Psoas muscle (tissue), 8 donors: ENCODE results near the gene NSD2. TPM values are rescaled to one million over a fixed set of nuclear protein-coding genes. Genes with fewer than 3 reads are reported as not detected.

Source experiments
- ATAC-seq, 4 donors: fragments of 200-7000 bp; cut with Tn5 transposase; one replicate each; pipeline ENCODE4 v1.9.1; 2020; ENCODE audit warnings: moderate library complexity in 3 of 4, mild to moderate bottlenecking in 2 of 4
- DNase-seq, 2 donors: peaks; one replicate each; pipeline ENCODE4 v3.0.0-alpha.2; 2020
- H3K27ac ChIP-seq: fragments of 200-600 bp; one replicate; pipeline ENCODE4 v1.8.0; 2022
- H3K27me3 ChIP-seq, 3 donors: fragments of 200-600 bp in 1 of 3; one replicate each; pipeline versions ENCODE4 v1.6.1 to v1.8.0; 2013 to 2022; ENCODE audit warnings: low read length in 2 of 3, mild to moderate bottlenecking in 2 of 3, moderate library complexity in 1 of 3; ENCODE audit not compliant: insufficient read depth in 3 of 3
- H3K36me3 ChIP-seq, 2 donors: fragments of 200-600 bp in 1 of 2; one replicate each; pipeline versions ENCODE4 v1.6.1 to v1.8.0; 2013 to 2022; ENCODE audit warnings: low read depth in 1 of 2, mild to moderate bottlenecking in 1 of 2, moderate library complexity in 1 of 2; ENCODE audit not compliant: insufficient read depth in 1 of 2
- H3K4me1 ChIP-seq: fragments of 200-600 bp; one replicate; pipeline ENCODE4 v1.8.0; 2022
- H3K4me3 ChIP-seq: fragments of 200-600 bp; one replicate; pipeline ENCODE4 v1.8.0; 2022; ENCODE audit warnings: mild to moderate bottlenecking
- H3K9me3 ChIP-seq: fragments of 200-600 bp; one replicate; pipeline ENCODE4 v1.8.0; 2022
- WGBS, 3 donors: extraction: QIAGEN DNeasy Blood & Tissue Kit; methylation state at CpG; one replicate each; pipeline versions ENCODE4 v1.1.6 to v1.1.7; 2013; 5-methylcytosine and 5-hydroxymethylcytosine counted together
- intact Hi-C, 2 donors: fragments of 100-400 bp; cut with DNase I; formaldehyde crosslinking; loops; one replicate each; pipeline versions ENCODE4 v1.11.0 to v1.14.2; 2022
- polyA plus RNA-seq, 3 donors: library from polyadenylated mRNA; stranded (reverse); fragments of 200-250 nt; gene quantifications; one replicate each; pipeline ENCODE4 v1.2.3, GENCODE V29; 2013
- total RNA-seq, 4 donors: library from RNA; stranded (reverse); fragmentation: NEBNext Ultra II Directional in 2 of 4; extraction: Animal tissue kit (Norgen Biotek cat#: 25700) in 2 of 4; gene quantifications; one replicate each; pipeline versions ENCODE4 v1.2.1 to v1.2.4, GENCODE V29; 2021 to 2023
- TF ChIP-seq, protein P1 (sequence below): fragments of 200-600 bp; IDR thresholded peaks from one replicate; pipeline ENCODE4 v1.8.0; 2022; ENCODE audit warnings: antibody characterized with exemption
- donor health status: healthy with polysubstance abuse.
- donor health status: DM: no; HTN: no; CAD: no; lungs with moderate emphysema.
- donor health status: Bipolar disorder and iron deficiency.
- donor health status: healthy.
- donor health status: DM: yes; HTN: yes; CAD: no.
- donor health status: DM: no; HTN: no; CAD: no.
- donor health status: DM: no; HTN: no; CAD: no.
- donor health status: DM: yes; HTN: yes; CAD: no.

The NSD2 gene
- total and polyA plus RNA-seq, 7 donors: 5.6 to 36.0 (median 21.2) TPM

DNA sequence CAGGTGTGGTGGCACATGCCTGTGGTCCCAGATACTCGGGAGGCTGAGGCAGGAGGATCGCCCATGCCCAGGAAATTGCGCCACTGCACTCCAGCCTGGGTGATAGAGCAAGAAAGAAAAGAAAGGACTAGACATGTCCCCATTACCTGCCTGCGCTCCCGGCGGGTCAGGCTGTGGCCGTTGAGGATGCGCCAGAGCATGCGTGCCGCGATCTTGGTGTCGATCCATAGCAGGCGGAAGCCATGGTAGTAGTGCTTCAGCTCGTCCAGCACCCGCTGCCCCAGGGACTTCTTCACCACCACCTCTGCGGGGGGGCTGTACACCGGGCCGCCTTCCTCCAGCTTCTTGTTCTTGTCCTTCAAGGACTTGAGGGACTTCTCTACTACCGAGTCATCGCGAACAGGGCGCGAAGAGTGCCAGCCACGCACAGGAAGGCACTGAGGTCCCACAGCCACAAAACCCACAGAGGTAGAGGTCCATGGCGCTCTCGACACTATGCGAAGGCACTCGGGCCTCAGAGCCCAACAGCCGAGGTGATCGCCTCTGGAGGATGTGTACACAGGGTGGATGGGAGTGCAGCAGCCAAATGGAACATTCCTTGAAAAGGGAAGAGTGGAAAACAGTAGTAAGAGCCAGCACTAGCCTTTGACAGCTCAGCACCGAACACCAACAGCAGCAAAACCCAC, 29.8 kb upstream of the NSD2 start:
- intact Hi-C loops: no loop called here
- Histone ChIP-seq H3K4me3 (no peak overlapping the region), H3K36me3 (peaks cover 5 to 81% of the 10 kb centered on the region in 2 donors), H3K4me1 (peaks cover 7% of the 10 kb centered on the region), H3K27ac (no peak overlapping the region), H3K9me3 (no peaks in the 10 kb centered on the region), H3K27me3 (no peaks in the 10 kb centered on the region)
- ATAC-seq (no peak), DNase-seq (no peak)
- TF ChIP-seq, protein P1, sequence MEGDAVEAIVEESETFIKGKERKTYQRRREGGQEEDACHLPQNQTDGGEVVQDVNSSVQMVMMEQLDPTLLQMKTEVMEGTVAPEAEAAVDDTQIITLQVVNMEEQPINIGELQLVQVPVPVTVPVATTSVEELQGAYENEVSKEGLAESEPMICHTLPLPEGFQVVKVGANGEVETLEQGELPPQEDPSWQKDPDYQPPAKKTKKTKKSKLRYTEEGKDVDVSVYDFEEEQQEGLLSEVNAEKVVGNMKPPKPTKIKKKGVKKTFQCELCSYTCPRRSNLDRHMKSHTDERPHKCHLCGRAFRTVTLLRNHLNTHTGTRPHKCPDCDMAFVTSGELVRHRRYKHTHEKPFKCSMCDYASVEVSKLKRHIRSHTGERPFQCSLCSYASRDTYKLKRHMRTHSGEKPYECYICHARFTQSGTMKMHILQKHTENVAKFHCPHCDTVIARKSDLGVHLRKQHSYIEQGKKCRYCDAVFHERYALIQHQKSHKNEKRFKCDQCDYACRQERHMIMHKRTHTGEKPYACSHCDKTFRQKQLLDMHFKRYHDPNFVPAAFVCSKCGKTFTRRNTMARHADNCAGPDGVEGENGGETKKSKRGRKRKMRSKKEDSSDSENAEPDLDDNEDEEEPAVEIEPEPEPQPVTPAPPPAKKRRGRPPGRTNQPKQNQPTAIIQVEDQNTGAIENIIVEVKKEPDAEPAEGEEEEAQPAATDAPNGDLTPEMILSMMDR: no peak
- 89 to 90% (median 89%) methylated on average over 31 of the region's 31 CpGs for WGBS, 3 donors

DNA sequence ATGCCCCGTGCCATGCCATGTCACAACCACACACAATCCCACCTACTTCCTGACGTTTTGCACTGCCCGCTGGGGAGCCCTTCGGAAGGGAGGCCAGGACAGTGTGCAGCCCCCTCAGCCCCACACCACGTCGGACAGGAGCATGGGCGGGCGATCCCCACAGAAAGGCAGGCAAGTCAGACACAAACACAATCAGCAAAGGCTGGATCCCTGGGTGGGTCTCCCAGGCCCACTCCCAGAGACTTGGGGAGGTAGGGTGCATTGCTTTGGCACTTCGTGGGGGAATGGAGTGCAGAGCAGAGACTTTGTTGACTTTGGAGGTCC, 29.3 kb upstream of the NSD2 start:
- Histone ChIP-seq H3K9me3 (no peaks in the 10 kb centered on the region), H3K4me1 (peaks cover 7% of the 10 kb centered on the region), H3K4me3 (no peak overlapping the region), H3K27me3 (no peaks in the 10 kb centered on the region), H3K36me3 (peaks cover 5 to 81% of the 10 kb centered on the region in 2 donors), H3K27ac (no peak overlapping the region)
- ATAC-seq: no peak
- intact Hi-C loops: no loop called here
- DNase-seq: no peak
- 74 to 85% (median 82%) methylated on average over 9 of the region's 9 CpGs for WGBS, 3 donors
- TF ChIP-seq, protein P1: no peak

DNA sequence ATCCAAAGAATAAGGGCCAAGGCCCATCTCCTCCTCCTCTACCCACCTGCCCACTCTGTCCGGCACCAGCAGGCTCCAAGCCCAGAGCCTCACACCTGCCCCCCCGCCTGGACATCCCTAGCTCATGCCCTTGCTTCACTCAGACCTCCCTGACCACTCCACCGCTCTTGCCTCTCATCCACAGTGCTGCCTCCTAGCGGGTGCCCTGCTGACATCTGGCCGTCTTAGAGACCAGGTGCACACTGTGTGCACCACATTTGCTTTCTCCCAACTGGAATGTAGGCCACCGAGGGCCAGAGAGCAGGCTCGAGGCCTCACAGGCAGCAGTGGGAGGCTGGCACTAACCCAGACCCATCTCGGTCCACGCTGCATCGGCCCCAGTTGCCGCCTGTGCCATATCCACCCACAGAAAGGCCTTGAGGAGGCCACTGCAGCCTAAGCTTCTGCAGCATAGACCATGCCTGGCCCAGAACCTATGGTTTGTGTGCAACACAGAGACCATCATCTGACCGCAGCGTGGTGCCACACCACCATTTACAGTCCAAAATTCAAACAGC, 28.8 kb upstream of the NSD2 start:
- ATAC-seq (peak; percentile 29 to 36 (median 30)), DNase-seq (no peak)
- Histone ChIP-seq H3K27ac (no peak overlapping the region), H3K4me3 (no peak overlapping the region), H3K9me3 (no peaks in the 10 kb centered on the region), H3K36me3 (peaks cover 5 to 83% of the 10 kb centered on the region in 2 donors), H3K27me3 (no peaks in the 10 kb centered on the region), H3K4me1 (peaks cover 7% of the 10 kb centered on the region)
- 70 to 86% (median 76%) methylated on average over 13 of the region's 13 CpGs for WGBS, 3 donors
- TF ChIP-seq, protein P1: no peak
- intact Hi-C loops: no loop called here

DNA sequence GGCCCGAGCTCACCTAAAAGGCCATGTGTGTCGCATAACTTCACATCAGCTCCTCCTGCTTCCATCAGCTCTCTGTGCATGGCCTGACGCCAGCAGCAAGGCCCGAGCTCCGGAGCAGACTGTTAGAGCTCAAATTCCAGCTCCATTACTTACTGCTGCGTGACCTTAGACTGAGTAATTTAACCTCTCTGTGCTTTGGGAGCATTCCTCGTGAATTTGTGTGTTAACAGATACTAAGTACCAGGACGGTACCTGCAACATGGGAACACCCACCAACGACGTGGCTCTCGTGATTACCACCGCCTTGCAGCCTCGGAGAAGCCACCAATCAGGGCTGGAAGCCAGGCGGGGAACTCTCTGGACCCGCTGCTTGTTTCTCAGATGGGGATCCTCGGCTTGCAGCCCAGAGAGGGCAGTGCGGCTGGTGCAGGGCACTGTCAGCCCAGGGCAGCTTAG, 28.2 kb upstream of the NSD2 start:
- Histone ChIP-seq H3K9me3 (no peaks in the 10 kb centered on the region), H3K4me3 (no peak overlapping the region), H3K27me3 (no peaks in the 10 kb centered on the region), H3K4me1 (peaks cover 7% of the 10 kb centered on the region), H3K36me3 (peaks cover 5 to 82% of the 10 kb centered on the region in 2 donors), H3K27ac (no peak overlapping the region)
- WGBS, 3 donors: 66 to 74% (median 69%) methylated on average over 17 of the region's 17 CpGs
- ATAC-seq (peak in 1 of 4 donors; percentile 5), DNase-seq (no peak)
- TF ChIP-seq, protein P1: no peak
- intact Hi-C loops: no loop called here
